HepG2 (cell line): Measurements from ENCODE around the gene ERFL. TPM values are rescaled to one million over a fixed set of nuclear protein-coding genes. Genes with fewer than 3 reads are reported as not detected.
A peak's percentile ranks its signal among the peaks of the same experiment; 100 is the strongest.

Experiments used
- ARID4A ChIP-seq: sonication (generic); formaldehyde crosslinking; IDR thresholded peaks from 2 replicates; pipeline ENCODE4 v1.5.0; 2020; ENCODE audit warnings: mild to moderate bottlenecking, missing genetic modification reagents, borderline replicate concordance
- FOSL1 ChIP-seq: sonication (generic); formaldehyde crosslinking; IDR thresholded peaks from 2 replicates; pipeline ENCODE4 v1.9.0; 2021; ENCODE audit warnings: missing genetic modification reagents, borderline replicate concordance
- HMG20A ChIP-seq: IDR thresholded peaks from 2 replicates; pipeline ENCODE4 v1.6.1; 2016; ENCODE audit warnings: borderline replicate concordance
- HNF4A ChIP-seq: sonication (generic); formaldehyde crosslinking; IDR thresholded peaks from 2 replicates; pipeline ENCODE4 v1.4.0; 2020; ENCODE audit warnings: missing genetic modification reagents
- MYPOP ChIP-seq: sonication (generic); formaldehyde crosslinking; IDR thresholded peaks from 2 replicates; pipeline ENCODE4 v1.8.1; 2023; ENCODE audit warnings: mild to moderate bottlenecking, moderate library complexity, missing genetic modification reagents
- NFE2L2 ChIP-seq: fragments of 150-350 bp; IDR thresholded peaks from 2 replicates; pipeline ENCODE4 v1.6.1; 2014; ENCODE audit warnings: low read length
- RAD51 ChIP-seq: fragments of 450-650 bp; IDR thresholded peaks from 2 replicates; pipeline ENCODE4 v1.6.1; 2016; ENCODE audit warnings: borderline replicate concordance
- SATB2 ChIP-seq: sonication (generic); formaldehyde crosslinking; IDR thresholded peaks from 2 replicates; pipeline ENCODE4 v1.5.0; 2020; ENCODE audit warnings: missing genetic modification reagents
- SMAD9 ChIP-seq: sonication (generic); formaldehyde crosslinking; IDR thresholded peaks from 2 replicates; pipeline ENCODE4 v1.5.1; 2020; ENCODE audit warnings: mild to moderate bottlenecking, missing genetic modification reagents
- SRSF1 ChIP-seq: fragments of 200-400 bp; formaldehyde crosslinking; optimal IDR thresholded peaks from 2 replicates; pipeline ENCODE3; 2017; ENCODE audit warnings: mild to moderate bottlenecking, low read depth, low read length, moderate library complexity
- ZBTB25 ChIP-seq: IDR thresholded peaks from 2 replicates; pipeline ENCODE4 v1.6.1; 2018; ENCODE audit warnings: missing genetic modification reagents
- ZNF274 ChIP-seq: sonication (generic); formaldehyde crosslinking; IDR thresholded peaks from 2 replicates; pipeline ENCODE4 v1.5.1; 2020; ENCODE audit warnings: mild to moderate bottlenecking, missing genetic modification reagents
- ZNF605 ChIP-seq: sonication (generic); formaldehyde crosslinking; IDR thresholded peaks from 2 replicates; pipeline ENCODE4 v1.8.0; 2022; ENCODE audit warnings: mild to moderate bottlenecking, missing genetic modification reagents
- ZNF839 ChIP-seq: sonication (generic); formaldehyde crosslinking; IDR thresholded peaks from 2 replicates; pipeline ENCODE4 v1.4.0; 2020; ENCODE audit warnings: missing genetic modification reagents, mild to moderate bottlenecking, borderline replicate concordance
- polyA plus RNA-seq, 8 experiments: library from polyadenylated mRNA; depleted of rRNA in 3 of 8; stranded (reverse) in 7 of 8; unstranded in 1 of 8; fragments of >200 nt; fragmentation: Illumina TruSeq in 4 of 8; extraction: Trizol in 4 of 8; gene quantifications; 2 replicates each; pipeline versions ENCODE4 v1.2.1 to v1.2.3, GENCODE V29; 2011 to 2016; ENCODE audit warnings: low read depth in 4 of 8, missing spikeins in 1 of 8, mixed read lengths in 1 of 8; ENCODE audit not compliant: insufficient read depth in 1 of 8
- total RNA-seq, 5 experiments: library from RNA; depleted of rRNA; stranded (reverse); fragments of >200 nt; fragmentation: Illumina TruSeq; extraction: Trizol; gene quantifications; 2 replicates each; pipeline ENCODE4 v1.2.3, GENCODE V29; 2016; ENCODE audit warnings: low read depth in 1 of 5
- TF ChIP-seq, protein P1 (sequence below): IDR thresholded peaks from 2 replicates; pipeline ENCODE4 v1.6.1; 2018; ENCODE audit warnings: missing genetic modification reagents, mild to moderate bottlenecking, missing compliant biosample characterization
- TF ChIP-seq, protein P2 (sequence below): IDR thresholded peaks from 2 replicates; pipeline ENCODE4 v1.6.1; 2016; ENCODE audit warnings: low read depth, missing genetic modification reagents, missing compliant biosample characterization

ERFL gene
- total and polyA plus RNA-seq, 2 of the 13 experiments (the other 11 are each of a cell fraction or from before 2014, with no cell fraction given): not detected

DNA sequence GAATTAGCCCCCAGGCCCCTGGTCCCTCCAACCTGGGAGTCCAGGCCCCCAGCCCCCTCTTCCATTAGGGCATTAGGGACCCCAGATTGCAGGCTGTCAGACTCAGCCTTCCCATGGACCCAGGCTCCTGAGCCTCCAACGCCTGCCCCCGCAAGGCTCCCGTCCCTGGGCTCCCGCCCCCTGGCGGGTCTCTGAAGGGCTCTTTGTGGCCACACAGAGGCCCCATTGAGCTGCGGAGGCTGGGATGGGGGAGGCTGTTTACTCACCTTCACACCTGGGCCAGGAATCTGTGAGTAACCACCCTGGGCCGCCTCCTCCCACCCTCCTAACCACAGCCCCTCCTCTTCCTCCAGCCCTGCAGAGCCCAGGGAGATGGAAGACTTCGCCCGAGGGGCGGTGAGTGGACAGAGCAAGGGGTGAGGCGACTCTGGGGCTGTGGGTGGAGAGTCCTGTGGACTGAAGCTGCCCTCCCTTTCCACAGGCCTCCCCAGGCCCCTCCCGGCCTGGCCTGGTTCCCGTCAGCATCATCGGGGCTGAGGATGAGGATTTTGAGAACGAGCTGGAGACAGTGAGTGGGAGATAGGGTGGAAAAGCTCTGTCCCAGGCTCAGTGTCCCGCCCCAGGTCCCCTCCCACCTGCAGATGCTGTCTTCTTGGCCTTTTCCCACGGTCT lies 40.4 kb downstream of the ERFL start (continued):
- TF ChIP-seq ZBTB25 (CRISPR knock-in tag): 0 out of 2 replicates have a peak, but pooled peaks have one; percentile 51
- TF ChIP-seq RAD51: no peak
- TF ChIP-seq SRSF1: peak; percentile 90
- peak; percentile 27; the same call in 1 of the 2 replicates for TF ChIP-seq ZNF274 (CRISPR knock-in tag)
- no peak for TF ChIP-seq SATB2
- TF ChIP-seq, protein P1, sequence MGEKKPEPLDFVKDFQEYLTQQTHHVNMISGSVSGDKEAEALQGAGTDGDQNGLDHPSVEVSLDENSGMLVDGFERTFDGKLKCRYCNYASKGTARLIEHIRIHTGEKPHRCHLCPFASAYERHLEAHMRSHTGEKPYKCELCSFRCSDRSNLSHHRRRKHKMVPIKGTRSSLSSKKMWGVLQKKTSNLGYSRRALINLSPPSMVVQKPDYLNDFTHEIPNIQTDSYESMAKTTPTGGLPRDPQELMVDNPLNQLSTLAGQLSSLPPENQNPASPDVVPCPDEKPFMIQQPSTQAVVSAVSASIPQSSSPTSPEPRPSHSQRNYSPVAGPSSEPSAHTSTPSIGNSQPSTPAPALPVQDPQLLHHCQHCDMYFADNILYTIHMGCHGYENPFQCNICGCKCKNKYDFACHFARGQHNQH (CRISPR knock-in tag): peak; percentile 80
- no peak for TF ChIP-seq NFE2L2
- TF ChIP-seq SMAD9 (CRISPR knock-in tag): 0 out of 2 replicates have a peak, but pooled peaks have one; percentile 53
- TF ChIP-seq FOSL1 (CRISPR knock-in tag): peak; percentile 68; the same call in 1 of the 2 replicates
- peak; percentile 61; the same call in 1 of the 2 replicates for TF ChIP-seq ARID4A (CRISPR knock-in tag)
- no peak for TF ChIP-seq ZNF839 (CRISPR knock-in tag)
- 0 out of 2 replicates have a peak, but pooled peaks have one; percentile 43 for TF ChIP-seq MYPOP
- TF ChIP-seq HMG20A (CRISPR knock-in tag): peak; percentile 61; the same call in 1 of the 2 replicates
- TF ChIP-seq, protein P2, sequence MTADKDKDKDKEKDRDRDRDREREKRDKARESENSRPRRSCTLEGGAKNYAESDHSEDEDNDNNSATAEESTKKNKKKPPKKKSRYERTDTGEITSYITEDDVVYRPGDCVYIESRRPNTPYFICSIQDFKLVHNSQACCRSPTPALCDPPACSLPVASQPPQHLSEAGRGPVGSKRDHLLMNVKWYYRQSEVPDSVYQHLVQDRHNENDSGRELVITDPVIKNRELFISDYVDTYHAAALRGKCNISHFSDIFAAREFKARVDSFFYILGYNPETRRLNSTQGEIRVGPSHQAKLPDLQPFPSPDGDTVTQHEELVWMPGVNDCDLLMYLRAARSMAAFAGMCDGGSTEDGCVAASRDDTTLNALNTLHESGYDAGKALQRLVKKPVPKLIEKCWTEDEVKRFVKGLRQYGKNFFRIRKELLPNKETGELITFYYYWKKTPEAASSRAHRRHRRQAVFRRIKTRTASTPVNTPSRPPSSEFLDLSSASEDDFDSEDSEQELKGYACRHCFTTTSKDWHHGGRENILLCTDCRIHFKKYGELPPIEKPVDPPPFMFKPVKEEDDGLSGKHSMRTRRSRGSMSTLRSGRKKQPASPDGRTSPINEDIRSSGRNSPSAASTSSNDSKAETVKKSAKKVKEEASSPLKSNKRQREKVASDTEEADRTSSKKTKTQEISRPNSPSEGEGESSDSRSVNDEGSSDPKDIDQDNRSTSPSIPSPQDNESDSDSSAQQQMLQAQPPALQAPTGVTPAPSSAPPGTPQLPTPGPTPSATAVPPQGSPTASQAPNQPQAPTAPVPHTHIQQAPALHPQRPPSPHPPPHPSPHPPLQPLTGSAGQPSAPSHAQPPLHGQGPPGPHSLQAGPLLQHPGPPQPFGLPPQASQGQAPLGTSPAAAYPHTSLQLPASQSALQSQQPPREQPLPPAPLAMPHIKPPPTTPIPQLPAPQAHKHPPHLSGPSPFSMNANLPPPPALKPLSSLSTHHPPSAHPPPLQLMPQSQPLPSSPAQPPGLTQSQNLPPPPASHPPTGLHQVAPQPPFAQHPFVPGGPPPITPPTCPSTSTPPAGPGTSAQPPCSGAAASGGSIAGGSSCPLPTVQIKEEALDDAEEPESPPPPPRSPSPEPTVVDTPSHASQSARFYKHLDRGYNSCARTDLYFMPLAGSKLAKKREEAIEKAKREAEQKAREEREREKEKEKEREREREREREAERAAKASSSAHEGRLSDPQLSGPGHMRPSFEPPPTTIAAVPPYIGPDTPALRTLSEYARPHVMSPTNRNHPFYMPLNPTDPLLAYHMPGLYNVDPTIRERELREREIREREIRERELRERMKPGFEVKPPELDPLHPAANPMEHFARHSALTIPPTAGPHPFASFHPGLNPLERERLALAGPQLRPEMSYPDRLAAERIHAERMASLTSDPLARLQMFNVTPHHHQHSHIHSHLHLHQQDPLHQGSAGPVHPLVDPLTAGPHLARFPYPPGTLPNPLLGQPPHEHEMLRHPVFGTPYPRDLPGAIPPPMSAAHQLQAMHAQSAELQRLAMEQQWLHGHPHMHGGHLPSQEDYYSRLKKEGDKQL: peak; percentile 80
- peak; percentile 63 for TF ChIP-seq HNF4A (CRISPR knock-in tag)
- peak; percentile 78 for TF ChIP-seq ZNF605 (CRISPR knock-in tag)
